Brain microvascular endothelial cell (primary cell): ENCODE data around the gene GMDS.

Source experiments
- DNase-seq: peaks from one replicate; pipeline ENCODE4 v3.0.0-alpha.2; 2020
- H3K27ac ChIP-seq: fragments of 250-450 bp; sonication (Bioruptor Pico); 2 replicates; pipeline ENCODE4 v1.5.1; 2020; ENCODE audit warnings: mild to moderate bottlenecking, moderate library complexity
- H3K27me3 ChIP-seq: fragments of 250-450 bp; sonication (Bioruptor Pico); replicated peaks from 2 replicates; pipeline ENCODE4 v1.5.1; 2020; ENCODE audit warnings: mild to moderate bottlenecking
- H3K36me3 ChIP-seq: fragments of 250-450 bp; sonication (Bioruptor Pico); replicated peaks from 2 replicates; pipeline ENCODE4 v1.5.1; 2020; ENCODE audit warnings: mild to moderate bottlenecking
- H3K4me3 ChIP-seq: 2 replicates; pipeline ENCODE4 v1.5.1; 2011; ENCODE audit warnings: low read depth, mild to moderate bottlenecking, control low read depth, low read length, moderate library complexity
- CTCF ChIP-seq: IDR thresholded peaks from 2 replicates; pipeline ENCODE4 v1.5.1; 2011; ENCODE audit warnings: low read depth, mild to moderate bottlenecking, moderate library complexity, low read length, control low read depth, inconsistent platforms; ENCODE audit errors: missing control alignments
- in situ Hi-C: cut with HindIII; loops from 2 replicates; pipeline ENCODE4 v1.10.0; 2017; ENCODE audit warnings: low sequenced_read_pairs, low pct_ligation_motif_present

The GMDS gene

GRCh38 chr6:1586861-1587450, 658.4 kb downstream of the GMDS start:
- TF ChIP-seq CTCF, result no peak
- in situ Hi-C loops, result no loop called here

GRCh38 chr6:1586256-1586655, 659.1 kb downstream of the GMDS start:
- Histone ChIP-seq H3K36me3 (no peaks in the 10 kb centered on the region), H3K27ac (no peak overlapping the region), H3K27me3 (no peaks in the 10 kb centered on the region), H3K4me3 (no peak overlapping the region)
- in situ Hi-C loops, result no loop called here
- DNase-seq, result no peak
- no peak for TF ChIP-seq CTCF

More at GRCh38 chr6:1586861-1587450, 658.4 kb downstream of the GMDS start:
- H3K27ac ChIP-seq, result no peak overlapping the region
- no peaks in the 10 kb centered on the region for H3K36me3 ChIP-seq
- no peaks in the 10 kb centered on the region for H3K27me3 ChIP-seq
- no peak for DNase-seq
- H3K4me3 ChIP-seq, result no peak overlapping the region

GRCh38 chr6:1585669-1586049, 659.7 kb downstream of the GMDS start:
- in situ Hi-C loops, result no loop called here
- no peaks in the 10 kb centered on the region for H3K27me3 ChIP-seq

GRCh38 chr6:1584996-1585668, 660.3 kb downstream of the GMDS start:
- no peaks in the 10 kb centered on the region for H3K27me3 ChIP-seq
- no peak for TF ChIP-seq CTCF
- no peak overlapping the region for H3K4me3 ChIP-seq
- no peak overlapping the region for H3K27ac ChIP-seq
- H3K36me3 ChIP-seq, result no peaks in the 10 kb centered on the region
- in situ Hi-C loops, result no loop called here
- no peak for DNase-seq

More at GRCh38 chr6:1585669-1586049, 659.7 kb downstream of the GMDS start:
- TF ChIP-seq CTCF, result no peak
- Histone ChIP-seq H3K4me3 (no peak overlapping the region), H3K36me3 (no peaks in the 10 kb centered on the region), H3K27ac (no peak overlapping the region)
- DNase-seq, result no peak

- Histone ChIP-seq H3K4me3 (no peak overlapping the region), H3K27ac (no peak overlapping the region), H3K27me3 (no peaks in the 10 kb centered on the region), H3K36me3 (no peaks in the 10 kb centered on the region)
- no peak for TF ChIP-seq CTCF
- no peak for DNase-seq
- in situ Hi-C loops, result no loop called here
These were observed 661.3 kb downstream of the GMDS start for GRCh38 chr6:1584146-1584545.
